SH-SY5Y (cell line): Measurements from ENCODE around the gene NTRK2.

Source experiments
- GATA2 ChIP-seq: IDR thresholded peaks from 2 replicates; pipeline ENCODE4 v1.6.1; 2011; ENCODE audit warnings: mild to moderate bottlenecking, low read depth, low read length
- GATA3 ChIP-seq: IDR thresholded peaks from 2 replicates; pipeline ENCODE4 v1.6.1; 2011; ENCODE audit warnings: low read depth, mild to moderate bottlenecking, low read length, moderate library complexity

- TF ChIP-seq GATA2 (no peak), GATA3 (no peak)
These were observed 370.6 kb downstream of the NTRK2 start for GRCh38 chr9:85040146-85040545.
